BLaER1 (cell line): Measurements from ENCODE around the gene NEO1.
"Not testable (repeated sequence)": the region's sequence is repeated elsewhere in the genome, so short reads cannot be mapped to it uniquely, and the experiment has no call there.

Source experiments
- H3K27ac ChIP-seq: shearing (Covaris generic); formaldehyde crosslinking; 2 replicates; pipeline ENCODE4 v1.8.1; 2022
- H3K27me3 ChIP-seq: shearing (Covaris generic); formaldehyde crosslinking; 2 replicates; pipeline ENCODE4 v1.8.1; 2022
- H3K36me3 ChIP-seq: shearing (Covaris generic); formaldehyde crosslinking; 2 replicates; pipeline ENCODE4 v1.8.1; 2022
- H3K4me1 ChIP-seq: shearing (Covaris generic); formaldehyde crosslinking; 2 replicates; pipeline ENCODE4 v1.8.1; 2022
- H3K4me2 ChIP-seq: shearing (Covaris generic); formaldehyde crosslinking; 2 replicates; pipeline ENCODE4 v1.8.1; 2022
- H3K4me3 ChIP-seq: shearing (Covaris generic); formaldehyde crosslinking; 2 replicates; pipeline ENCODE4 v1.8.1; 2022
- H3K9ac ChIP-seq: shearing (Covaris generic); formaldehyde crosslinking; 2 replicates; pipeline ENCODE4 v1.8.1; 2022
- H3K9me3 ChIP-seq: shearing (Covaris generic); formaldehyde crosslinking; 2 replicates; pipeline ENCODE4 v1.8.1; 2022
- H4K20me1 ChIP-seq: shearing (Covaris generic); formaldehyde crosslinking; 2 replicates; pipeline ENCODE4 v1.8.1; 2022
- Cebpa-rat ChIP-seq: shearing (Covaris generic); IDR thresholded peaks from 2 replicates; pipeline ENCODE4 v1.8.1; 2022

NEO1 gene

GRCh38 chr15:73183071-73183470 is 130.8 kb downstream of the NEO1 start:
- no peak overlapping the region for H3K27ac ChIP-seq
- H3K4me1 ChIP-seq = no peaks in the 10 kb centered on the region
- no peak overlapping the region for H3K9ac ChIP-seq
- no peak overlapping the region for H3K4me3 ChIP-seq
- no peak overlapping the region for H3K4me2 ChIP-seq
- peaks cover 15% of the 10 kb centered on the region for H3K9me3 ChIP-seq
- no peaks in the 10 kb centered on the region for H3K27me3 ChIP-seq
- peaks cover 23% of the 10 kb centered on the region for H3K36me3 ChIP-seq
- no peaks in the 10 kb centered on the region for H4K20me1 ChIP-seq
- no peak for TF ChIP-seq Cebpa-rat

- Histone ChIP-seq H3K4me1 (no peaks in the 10 kb centered on the region), H3K9me3 (no peaks in the 10 kb centered on the region), H3K9ac (no peak overlapping the region), H3K4me2 (no peak overlapping the region), H3K4me3 (no peak overlapping the region), H3K27ac (no peak overlapping the region), H4K20me1 (no peaks in the 10 kb centered on the region), H3K27me3 (no peaks in the 10 kb centered on the region), H3K36me3 (no peaks in the 10 kb centered on the region)
- TF ChIP-seq Cebpa-rat = peak; percentile 22; the same call in 1 of the 2 replicates
Observed at GRCh38 chr15:73190189-73190601, 137.9 kb downstream of the NEO1 start.

- Histone ChIP-seq H3K36me3 (no peaks in the 10 kb centered on the region), H3K4me1 (no peaks in the 10 kb centered on the region), H3K4me2 (no peak overlapping the region), H4K20me1 (no peaks in the 10 kb centered on the region), H3K9me3 (no peaks in the 10 kb centered on the region), H3K9ac (no peak overlapping the region), H3K4me3 (no peak overlapping the region), H3K27ac (no peak overlapping the region), H3K27me3 (no peaks in the 10 kb centered on the region)
- TF ChIP-seq Cebpa-rat = no peak
Observed at GRCh38 chr15:73195166-73195565, 142.9 kb downstream of the NEO1 start.

- Histone ChIP-seq H3K9me3 (no peaks in the 10 kb centered on the region), H4K20me1 (no peaks in the 10 kb centered on the region), H3K27me3 (no peaks in the 10 kb centered on the region), H3K4me3 (no peak overlapping the region), H3K4me2 (no peak overlapping the region), H3K36me3 (no peaks in the 10 kb centered on the region), H3K4me1 (no peaks in the 10 kb centered on the region), H3K27ac (no peak overlapping the region), H3K9ac (no peak overlapping the region)
- TF ChIP-seq Cebpa-rat = no peak
Observed at GRCh38 chr15:73196113-73196512, 143.8 kb downstream of the NEO1 start.

- peaks cover 2% of the 10 kb centered on the region; the same call in 1 of the 2 replicates for H3K36me3 ChIP-seq
- H3K9me3 ChIP-seq = peaks cover 6% of the 10 kb centered on the region; the same call in 1 of the 2 replicates
- TF ChIP-seq Cebpa-rat = no peak
- H3K4me1 ChIP-seq = no peaks in the 10 kb centered on the region
- no peaks in the 10 kb centered on the region for H3K27me3 ChIP-seq
- H3K27ac ChIP-seq = no peak overlapping the region
- no peak overlapping the region for H3K4me3 ChIP-seq
- H3K9ac ChIP-seq = no peak overlapping the region
- H4K20me1 ChIP-seq = no peaks in the 10 kb centered on the region
- H3K4me2 ChIP-seq = no peak overlapping the region
Observed at GRCh38 chr15:73200339-73200738, 148.1 kb downstream of the NEO1 start.

GRCh38 chr15:73210630-73211029 is 158.4 kb downstream of the NEO1 start:
- H3K4me1 ChIP-seq = no peaks in the 10 kb centered on the region
- no peak for TF ChIP-seq Cebpa-rat
- H3K4me2 ChIP-seq = no peak overlapping the region

GRCh38 chr15:73212424-73212823 is 160.2 kb downstream of the NEO1 start:
- Histone ChIP-seq H3K27ac (no peak overlapping the region), H3K4me1 (no peaks in the 10 kb centered on the region)
- no peak for TF ChIP-seq Cebpa-rat

More at GRCh38 chr15:73210630-73211029, 158.4 kb downstream of the NEO1 start:
- H3K9me3 ChIP-seq = no peaks in the 10 kb centered on the region; the same call in none of the 2 replicates
- no peaks in the 10 kb centered on the region for H3K27me3 ChIP-seq
- H3K36me3 ChIP-seq = peaks cover 2% of the 10 kb centered on the region; the same call in 1 of the 2 replicates
- H4K20me1 ChIP-seq = no peaks in the 10 kb centered on the region
- no peak overlapping the region for H3K9ac ChIP-seq
- no peak overlapping the region for H3K4me3 ChIP-seq
- H3K27ac ChIP-seq = no peak overlapping the region

GRCh38 chr15:73221450-73221849 is 169.2 kb downstream of the NEO1 start:
- H3K9ac ChIP-seq, H3K4me3 ChIP-seq, H3K27me3 ChIP-seq, H3K9me3 ChIP-seq, H3K4me2 ChIP-seq, H3K36me3 ChIP-seq, H3K27ac ChIP-seq, H4K20me1 ChIP-seq, H3K4me1 ChIP-seq: not testable (repeated sequence)

More at GRCh38 chr15:73212424-73212823, 160.2 kb downstream of the NEO1 start:
- no peak overlapping the region for H3K9ac ChIP-seq
- H3K4me3 ChIP-seq = no peak overlapping the region
- H3K27me3 ChIP-seq = no peaks in the 10 kb centered on the region
- peaks cover 4% of the 10 kb centered on the region for H3K9me3 ChIP-seq
- no peaks in the 10 kb centered on the region for H4K20me1 ChIP-seq
- no peak overlapping the region for H3K4me2 ChIP-seq
- no peaks in the 10 kb centered on the region for H3K36me3 ChIP-seq

GRCh38 chr15:73225358-73226015 is 173.2 kb downstream of the NEO1 start:
- no peaks in the 10 kb centered on the region for H3K27me3 ChIP-seq
- no peak overlapping the region for H3K27ac ChIP-seq
- H3K4me2 ChIP-seq = no peak overlapping the region
- no peak overlapping the region for H3K4me3 ChIP-seq
- H3K36me3 ChIP-seq = no peaks in the 10 kb centered on the region
- H3K9me3 ChIP-seq = no peaks in the 10 kb centered on the region
- no peak for TF ChIP-seq Cebpa-rat
- no peak overlapping the region for H3K9ac ChIP-seq
- H4K20me1 ChIP-seq = no peaks in the 10 kb centered on the region
- H3K4me1 ChIP-seq = peaks cover 13% of the 10 kb centered on the region

GRCh38 chr15:73226093-73226814 is 174.0 kb downstream of the NEO1 start:
- Histone ChIP-seq H3K36me3 (no peaks in the 10 kb centered on the region), H3K9ac (no peak overlapping the region), H3K27me3 (no peaks in the 10 kb centered on the region), H3K4me2 (0 out of 2 replicates have a peak overlapping the region, but pooled peaks have one; percentile 13), H4K20me1 (no peaks in the 10 kb centered on the region), H3K4me1 (peaks cover 13% of the 10 kb centered on the region), H3K9me3 (no peaks in the 10 kb centered on the region), H3K27ac (no peak overlapping the region), H3K4me3 (no peak overlapping the region)
- TF ChIP-seq Cebpa-rat = no peak
